Fibroblast of skin of right biceps (primary cell): ENCODE data around the gene PTPRN2.

Experiments
- DNase-seq: peaks from one replicate; pipeline ENCODE4 v3.0.0-alpha.2; 2013

Gene PTPRN2

GRCh38 chr7:158602905-158603772 lies 15.5 kb upstream of the PTPRN2 start:
- peak; percentile 23 for DNase-seq

GRCh38 chr7:158602041-158602440 lies 14.4 kb upstream of the PTPRN2 start:
- no peak for DNase-seq

GRCh38 chr7:158601090-158601489 lies 13.5 kb upstream of the PTPRN2 start:
- no peak for DNase-seq

GRCh38 chr7:158596745-158597144 lies 9.1 kb upstream of the PTPRN2 start:
- DNase-seq: no peak

DNA sequence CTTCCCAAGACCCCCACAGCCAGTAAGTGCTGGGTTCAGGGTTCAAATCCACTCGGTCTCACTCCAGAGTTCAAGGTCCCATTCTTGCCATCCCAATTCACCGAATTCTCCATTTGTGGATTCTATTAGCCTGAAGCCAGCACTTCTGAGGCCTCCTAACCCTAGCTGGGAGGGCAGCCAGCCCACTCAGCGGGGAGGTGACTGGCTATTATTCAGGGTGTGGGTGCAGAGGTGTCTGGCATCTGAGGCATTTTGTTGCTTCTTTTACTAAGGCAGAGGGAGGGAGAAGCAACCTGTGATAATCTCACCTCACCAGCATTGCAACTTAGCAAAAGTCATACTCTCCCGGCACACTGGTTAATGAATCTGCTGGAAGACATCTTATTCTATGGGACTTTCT lies 8.7 kb upstream of the PTPRN2 start:
- DNase-seq: no peak

DNA sequence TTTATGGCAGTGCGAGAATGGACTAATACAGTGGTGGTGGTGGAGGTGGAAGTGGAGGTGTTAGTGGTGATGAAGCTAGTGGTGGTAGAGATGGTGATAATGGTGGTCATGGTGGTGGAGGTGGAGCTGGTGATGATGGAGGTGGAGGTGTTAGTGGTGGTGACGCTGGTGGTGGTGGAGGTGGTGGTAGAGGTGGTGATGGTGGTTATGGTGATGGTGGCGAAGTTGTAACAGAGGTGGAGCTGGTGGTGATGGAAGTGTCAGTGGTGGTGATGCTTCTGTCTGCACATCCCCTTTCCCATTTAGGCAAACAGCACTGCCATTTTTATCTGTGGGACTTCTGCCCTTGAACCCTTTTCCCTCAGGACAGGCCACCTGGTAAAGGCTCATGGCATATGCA lies 7.4 kb upstream of the PTPRN2 start:
- DNase-seq: peak; percentile 14

GRCh38 chr7:158592541-158592940 lies 4.9 kb upstream of the PTPRN2 start:
- DNase-seq: no peak

DNA sequence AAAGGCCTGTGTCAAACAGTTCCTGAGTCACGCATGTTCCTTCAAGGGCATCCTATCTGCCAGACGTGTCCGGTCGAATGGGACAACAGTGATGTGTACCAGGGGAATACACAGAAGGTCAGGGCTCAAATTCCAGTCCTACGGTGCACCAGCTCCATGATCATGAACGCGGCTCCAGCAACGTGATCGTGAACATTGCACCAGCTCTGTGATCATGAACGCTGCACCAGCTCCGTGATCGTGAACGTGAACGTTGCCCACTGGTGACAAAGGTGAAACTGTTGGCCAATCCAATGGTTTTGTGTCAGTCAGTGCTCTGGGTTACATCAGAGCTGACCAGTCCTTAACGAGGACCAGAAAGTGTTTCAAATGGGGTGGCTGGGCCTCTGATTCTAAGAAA lies 4.3 kb upstream of the PTPRN2 start:
- DNase-seq: no peak

DNA sequence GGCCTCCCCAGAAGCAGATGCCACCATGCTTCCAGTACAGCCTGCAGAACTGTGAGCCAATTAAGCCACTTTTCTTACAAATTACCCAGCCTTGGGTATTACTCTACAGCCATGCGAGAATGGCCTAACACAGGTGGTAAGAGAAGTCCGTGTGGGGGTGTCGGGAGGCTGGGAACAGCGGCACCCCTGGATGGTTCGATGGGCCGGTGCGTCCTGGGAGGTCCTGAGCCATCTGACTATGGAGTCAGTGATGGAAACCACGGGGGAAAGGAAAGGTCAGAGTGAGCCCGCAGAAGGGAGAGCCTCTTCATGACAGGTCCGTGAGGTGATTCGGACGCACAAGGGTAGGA lies 2.5 kb upstream of the PTPRN2 start:
- no peak for DNase-seq

DNA sequence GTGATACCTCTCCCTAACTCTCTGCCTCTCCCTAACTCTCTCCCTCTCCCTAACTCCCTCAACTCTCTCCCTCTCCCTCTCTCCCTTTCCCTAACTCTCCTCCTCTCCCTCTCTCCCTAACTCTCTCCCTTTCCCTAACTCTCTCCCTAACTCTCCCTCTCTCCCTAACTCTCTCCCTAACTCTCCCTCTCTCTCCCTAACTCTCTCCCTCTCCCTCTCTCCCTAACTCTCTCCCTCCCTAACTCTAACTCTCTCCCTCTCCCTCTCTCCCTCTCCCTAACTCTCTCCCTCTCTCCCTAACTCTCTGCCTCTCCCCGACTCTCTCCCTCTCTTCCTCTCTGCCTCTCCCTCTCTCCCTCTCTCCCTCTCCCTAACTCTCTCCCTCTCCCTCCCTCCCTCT lies 2.0 kb upstream of the PTPRN2 start:
- DNase-seq: no peak

- no peak for DNase-seq
Observed at GRCh38 chr7:158588878-158589442, 1.3 kb upstream of the PTPRN2 start.

DNA sequence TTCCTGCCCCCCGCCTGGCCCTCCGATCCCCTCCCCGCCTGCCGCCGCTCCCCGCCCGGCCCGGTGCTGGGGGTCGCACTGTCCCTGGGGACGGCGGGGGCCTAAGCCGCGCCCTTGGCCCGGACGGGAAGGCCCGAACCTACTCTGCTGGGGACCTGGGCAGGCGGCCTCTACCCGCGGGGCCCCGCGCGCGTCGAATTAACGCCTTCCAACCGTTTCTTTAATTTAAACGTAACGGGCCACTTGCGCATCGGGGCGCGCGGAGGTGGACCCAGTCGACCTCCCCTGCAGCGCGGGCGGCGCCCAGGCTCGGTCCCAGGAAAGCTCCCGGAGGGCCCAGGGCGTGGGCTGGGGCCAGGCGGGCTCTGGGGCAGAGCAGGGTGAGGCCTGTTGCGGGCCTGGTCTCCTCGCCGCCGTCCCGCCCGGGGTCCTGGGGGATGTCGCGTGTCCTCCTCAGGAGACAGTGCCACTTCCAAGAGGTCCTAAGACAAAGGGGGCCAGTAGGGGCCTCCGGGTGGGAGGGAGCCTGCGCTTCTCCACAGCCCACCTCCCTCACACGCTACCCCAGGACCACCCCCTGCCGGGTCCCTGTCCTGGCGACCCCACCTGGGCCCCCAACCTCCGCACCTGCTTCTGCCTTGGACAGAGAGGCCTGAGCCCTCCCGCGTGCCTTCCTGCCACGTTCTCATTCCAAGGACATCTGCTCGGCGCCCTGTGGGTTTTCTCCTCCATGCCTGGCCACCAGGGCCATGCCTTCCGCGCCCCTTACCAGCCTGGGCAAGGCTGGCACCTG lies 658 bp upstream of the PTPRN2 start:
- no peak for DNase-seq

GRCh38 chr7:158586499-158587161 lies 993 bp downstream of the PTPRN2 start:
- DNase-seq: no peak

GRCh38 chr7:158585721-158586498 lies 1.7 kb downstream of the PTPRN2 start:
- DNase-seq: no peak

DNA sequence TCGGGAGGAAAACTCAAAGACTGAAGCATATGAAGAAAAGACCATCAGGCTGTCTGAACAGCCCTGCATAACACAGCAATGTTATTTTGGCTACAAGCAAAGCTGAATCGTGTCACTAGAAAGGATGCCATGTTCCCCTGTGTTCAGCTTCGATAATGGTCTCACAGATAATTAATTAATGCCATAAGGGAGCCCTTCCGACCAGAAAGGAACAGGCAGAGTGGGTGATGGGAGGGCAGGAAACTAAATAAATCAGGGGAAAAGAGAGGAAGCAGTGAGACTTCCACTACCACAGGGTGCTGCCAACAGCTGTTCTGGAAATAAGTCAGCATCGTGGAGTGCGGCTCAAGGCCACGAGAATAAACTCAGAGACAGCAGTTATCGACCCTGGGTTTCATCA lies 3.2 kb downstream of the PTPRN2 start:
- DNase-seq: no peak

GRCh38 chr7:158583810-158584209 lies 3.8 kb downstream of the PTPRN2 start:
- DNase-seq: no peak

- no peak for DNase-seq
Observed at GRCh38 chr7:158583143-158583542, 4.5 kb downstream of the PTPRN2 start.

DNA sequence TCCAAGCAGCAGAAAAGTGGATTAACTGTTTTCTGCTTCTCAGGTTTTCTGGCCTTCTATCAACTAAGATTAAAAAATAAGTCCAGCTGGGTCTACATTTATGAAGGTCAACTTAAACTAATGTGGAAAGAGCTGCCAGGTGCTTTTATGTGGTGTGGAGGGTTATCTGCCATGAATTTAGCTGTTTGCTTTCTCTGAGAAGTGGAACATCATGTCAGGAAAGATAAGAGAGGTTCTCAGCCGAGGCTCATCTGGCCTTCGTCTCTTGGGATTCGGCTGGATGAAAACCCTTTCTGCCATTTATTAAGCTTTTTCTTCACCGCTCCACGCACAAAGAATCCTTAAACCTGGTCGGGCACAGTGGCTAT lies 5.5 kb downstream of the PTPRN2 start:
- DNase-seq: no peak

DNA sequence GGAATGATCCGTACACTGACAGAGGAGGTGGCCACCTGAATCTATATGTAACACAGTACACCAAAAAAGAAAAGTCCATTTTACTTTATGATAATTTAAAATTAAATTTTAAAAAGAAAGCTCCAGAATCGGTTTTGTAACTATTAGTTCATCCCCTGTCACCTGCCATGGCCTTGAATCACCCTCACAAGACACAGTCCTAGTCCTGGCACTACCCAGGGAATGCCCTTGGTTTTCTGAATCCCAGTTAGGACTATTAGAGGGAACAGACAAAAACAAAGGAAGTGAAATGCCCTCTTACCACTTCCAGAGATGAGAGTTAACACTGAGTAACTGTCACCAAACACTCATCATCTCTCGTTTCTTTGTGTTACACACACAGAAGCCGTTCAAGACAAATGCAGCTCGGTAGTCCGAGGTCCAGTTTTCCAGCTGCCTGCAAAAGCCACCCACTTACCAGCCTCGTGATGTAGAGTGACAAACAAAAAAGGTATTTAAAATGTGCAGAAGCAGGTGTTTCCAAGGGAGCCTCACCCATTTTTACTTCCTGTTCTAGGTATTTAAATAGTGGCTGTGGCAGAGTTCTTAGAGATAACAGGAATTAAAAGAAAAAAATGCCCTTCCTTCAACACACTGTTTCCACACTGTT lies 6.1 kb downstream of the PTPRN2 start:
- DNase-seq: no peak

DNA sequence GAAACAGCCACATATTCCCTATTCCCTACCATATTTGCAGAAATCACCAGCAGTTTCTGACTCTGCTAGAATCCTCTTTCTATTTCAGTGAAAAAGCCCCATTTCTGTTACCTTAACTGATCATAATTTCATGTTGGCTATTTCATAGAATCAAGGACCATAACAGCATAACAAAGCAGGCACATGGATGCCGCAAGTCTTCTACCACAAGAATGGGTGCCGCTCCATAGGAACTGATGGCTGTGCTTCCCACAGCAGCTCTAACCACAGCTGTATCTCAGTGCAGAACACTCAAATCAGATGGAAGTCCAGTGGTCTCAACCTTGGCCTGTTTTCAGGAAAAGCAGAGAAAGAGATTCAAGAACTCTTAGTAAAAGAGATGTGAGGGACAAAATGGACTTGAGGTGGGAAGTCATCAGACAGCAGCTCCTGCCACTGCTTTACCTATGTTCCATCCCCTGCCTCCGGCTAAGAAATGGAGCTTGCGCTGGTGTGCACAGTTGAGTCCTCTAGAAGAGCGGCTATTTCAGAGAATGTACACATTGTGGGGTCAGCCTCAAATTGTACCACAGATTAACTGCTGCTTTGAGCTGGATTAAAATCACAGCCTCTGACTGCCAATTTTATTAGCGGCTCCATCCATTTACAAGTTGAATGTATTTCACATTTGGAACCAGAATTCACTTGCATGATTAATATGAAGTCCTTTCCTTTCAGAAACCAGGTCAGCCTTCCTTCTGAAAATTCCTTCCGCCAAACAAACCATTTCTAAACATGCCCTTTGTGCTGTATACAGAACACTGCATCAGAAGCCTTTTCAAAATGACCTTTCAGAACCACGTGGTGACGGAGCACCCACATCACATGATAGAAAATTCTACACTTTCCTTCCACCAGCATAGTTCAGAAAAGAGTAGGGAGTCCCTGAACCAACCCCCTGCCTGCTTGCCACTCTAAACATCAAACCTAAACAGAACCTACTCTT lies 7.7 kb downstream of the PTPRN2 start:
- no peak for DNase-seq
